GM12864 (cell line): Measurements from ENCODE around the gene LMX1A.

Experiments
- DNase-seq: peaks from one replicate; pipeline ENCODE4 v3.0.0-alpha.2; 2011; ENCODE audit warnings: low read depth
- H3K4me3 ChIP-seq: 2 replicates; pipeline ENCODE4 v1.5.1; 2011; ENCODE audit warnings: mild to moderate bottlenecking, low read depth, low read length, control low read depth
- TF ChIP-seq, protein P1 (sequence below): IDR thresholded peaks from 2 replicates; pipeline ENCODE4 v1.5.1; 2011; ENCODE audit warnings: low read depth, mild to moderate bottlenecking, moderate library complexity, low read length, control low read depth, inconsistent platforms; ENCODE audit errors: missing control alignments

LMX1A gene

DNA sequence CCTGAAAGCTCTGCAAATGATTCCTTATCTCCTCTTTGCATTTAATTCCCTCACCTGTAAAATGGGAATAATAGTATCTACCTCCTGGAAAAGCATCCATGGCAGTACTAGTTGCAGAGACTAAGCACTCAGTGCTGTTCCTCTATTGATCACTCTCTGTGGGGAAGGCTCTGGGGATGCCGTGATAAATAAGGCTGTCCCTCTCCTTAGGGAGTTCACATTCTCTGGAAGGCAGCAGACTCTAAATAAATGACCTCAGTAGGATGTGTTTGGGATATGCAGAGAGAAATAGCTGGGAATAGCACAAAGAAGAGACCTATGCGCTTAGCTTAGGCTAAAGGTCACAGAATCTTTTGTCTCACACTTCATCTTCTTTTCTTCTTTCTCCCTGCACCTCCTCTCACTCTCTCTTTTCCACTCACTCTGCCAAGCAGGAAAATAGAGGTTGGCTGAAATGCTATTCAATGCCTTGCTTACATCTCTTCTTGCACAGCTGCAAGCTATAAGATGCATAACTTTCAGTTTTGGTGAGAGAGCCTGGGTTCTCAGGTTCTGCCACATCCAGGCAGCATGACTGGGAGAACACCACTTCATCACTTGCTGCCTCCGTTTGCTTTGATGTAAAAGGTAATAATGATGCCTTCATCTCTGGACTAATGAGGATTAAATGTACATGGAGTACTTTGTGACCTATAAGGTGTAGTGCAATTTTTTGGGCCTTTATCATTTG, 101.5 kb downstream of the LMX1A start:
- TF ChIP-seq, protein P1, sequence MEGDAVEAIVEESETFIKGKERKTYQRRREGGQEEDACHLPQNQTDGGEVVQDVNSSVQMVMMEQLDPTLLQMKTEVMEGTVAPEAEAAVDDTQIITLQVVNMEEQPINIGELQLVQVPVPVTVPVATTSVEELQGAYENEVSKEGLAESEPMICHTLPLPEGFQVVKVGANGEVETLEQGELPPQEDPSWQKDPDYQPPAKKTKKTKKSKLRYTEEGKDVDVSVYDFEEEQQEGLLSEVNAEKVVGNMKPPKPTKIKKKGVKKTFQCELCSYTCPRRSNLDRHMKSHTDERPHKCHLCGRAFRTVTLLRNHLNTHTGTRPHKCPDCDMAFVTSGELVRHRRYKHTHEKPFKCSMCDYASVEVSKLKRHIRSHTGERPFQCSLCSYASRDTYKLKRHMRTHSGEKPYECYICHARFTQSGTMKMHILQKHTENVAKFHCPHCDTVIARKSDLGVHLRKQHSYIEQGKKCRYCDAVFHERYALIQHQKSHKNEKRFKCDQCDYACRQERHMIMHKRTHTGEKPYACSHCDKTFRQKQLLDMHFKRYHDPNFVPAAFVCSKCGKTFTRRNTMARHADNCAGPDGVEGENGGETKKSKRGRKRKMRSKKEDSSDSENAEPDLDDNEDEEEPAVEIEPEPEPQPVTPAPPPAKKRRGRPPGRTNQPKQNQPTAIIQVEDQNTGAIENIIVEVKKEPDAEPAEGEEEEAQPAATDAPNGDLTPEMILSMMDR, result no peak
- no peak overlapping the region for H3K4me3 ChIP-seq
- no peak for DNase-seq

DNA sequence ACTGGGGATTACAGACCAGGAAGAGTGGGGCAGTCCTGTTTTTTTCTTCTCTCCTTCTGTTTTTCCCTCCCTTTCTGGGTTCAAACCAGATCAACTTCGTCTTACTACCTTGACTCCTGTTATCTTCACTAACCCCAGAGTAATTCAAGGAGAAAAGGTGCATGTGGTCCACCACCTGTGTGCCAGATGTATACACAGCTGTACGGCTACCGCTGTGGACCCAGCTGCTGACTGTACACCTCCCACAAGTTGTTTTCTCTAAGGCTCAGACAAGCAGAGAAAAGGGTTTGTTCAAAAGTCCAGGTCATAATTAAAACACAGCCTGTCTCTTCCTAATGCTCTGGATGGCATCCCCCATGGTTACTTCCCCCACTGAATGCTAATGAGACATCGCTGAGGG, 102.1 kb downstream of the LMX1A start:
- no peak for DNase-seq
- TF ChIP-seq, protein P1, result no peak
- no peak overlapping the region for H3K4me3 ChIP-seq

DNA sequence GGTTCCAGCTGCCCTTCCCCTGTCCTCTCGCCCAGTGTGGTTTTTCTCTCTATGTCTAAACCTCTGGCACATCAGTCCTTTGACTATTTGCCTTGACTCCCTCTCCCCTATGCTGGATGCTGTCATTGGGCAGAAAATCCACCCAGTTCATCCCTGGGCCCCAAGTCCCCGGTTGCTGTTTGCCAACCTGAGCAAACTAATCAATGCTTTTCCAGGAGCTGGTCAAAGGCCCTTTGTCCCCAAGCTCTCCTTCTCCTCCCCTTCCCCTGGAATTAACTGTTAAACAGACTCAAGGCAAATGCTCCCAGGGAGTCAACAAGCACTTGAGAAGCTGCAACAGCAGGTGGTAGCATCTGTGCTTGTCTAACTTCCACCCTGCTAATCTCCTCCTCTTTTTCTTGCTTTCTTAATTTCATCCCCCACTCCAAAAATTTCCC, 102.7 kb downstream of the LMX1A start:
- TF ChIP-seq, protein P1, result no peak
- no peak overlapping the region for H3K4me3 ChIP-seq
- no peak for DNase-seq

DNA sequence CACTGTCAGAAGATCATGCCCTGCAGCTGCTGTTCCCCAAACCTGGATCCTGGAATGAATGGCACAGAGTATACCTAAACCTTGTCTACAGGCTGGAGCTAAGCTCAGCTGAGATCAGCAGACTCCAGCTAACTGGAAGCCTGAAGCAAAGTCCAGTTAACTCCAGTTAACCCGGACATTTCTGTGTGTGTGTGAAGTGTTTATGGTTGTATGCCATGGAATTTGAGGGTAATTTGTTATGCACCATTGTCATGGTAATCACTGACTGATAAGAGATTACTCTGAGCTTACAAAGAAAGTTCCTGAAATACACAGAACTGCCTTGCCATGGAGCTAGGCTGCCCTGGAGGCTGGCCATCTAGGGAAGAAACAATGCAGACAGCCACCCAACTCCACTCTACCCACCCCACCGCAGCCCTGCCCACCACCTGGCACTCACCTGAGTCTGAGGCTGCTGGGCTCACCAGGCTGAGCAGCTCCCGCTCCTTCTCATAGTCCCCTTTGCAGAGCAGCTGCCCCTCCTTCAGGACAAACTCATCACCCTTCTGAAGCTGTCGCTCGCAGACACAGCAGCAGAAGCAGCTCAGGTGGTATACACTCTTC, 107.4 kb downstream of the LMX1A start:
- no peak for DNase-seq
- H3K4me3 ChIP-seq, result no peak overlapping the region
- TF ChIP-seq, protein P1, result no peak

DNA sequence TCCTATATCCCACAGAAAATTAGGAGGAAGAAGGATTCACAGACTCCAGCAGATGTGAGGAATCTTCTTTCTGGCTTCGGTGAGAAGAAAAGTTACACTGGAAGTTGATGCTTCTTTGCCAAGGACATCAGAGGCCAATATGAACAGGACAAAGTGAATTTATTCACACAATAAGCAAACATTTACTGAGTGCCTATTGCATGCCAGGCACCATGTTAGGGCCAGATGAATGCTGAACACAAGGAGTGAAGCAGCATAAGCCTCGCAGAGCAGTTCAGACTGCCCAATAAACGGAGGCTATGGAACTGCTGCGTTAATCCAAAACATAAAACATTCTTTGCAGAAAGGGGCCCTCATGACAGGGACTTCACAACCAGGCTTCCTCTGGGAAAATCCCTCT, 114.6 kb downstream of the LMX1A start:
- no peak for DNase-seq
- TF ChIP-seq, protein P1, result no peak
- no peak overlapping the region for H3K4me3 ChIP-seq

DNA sequence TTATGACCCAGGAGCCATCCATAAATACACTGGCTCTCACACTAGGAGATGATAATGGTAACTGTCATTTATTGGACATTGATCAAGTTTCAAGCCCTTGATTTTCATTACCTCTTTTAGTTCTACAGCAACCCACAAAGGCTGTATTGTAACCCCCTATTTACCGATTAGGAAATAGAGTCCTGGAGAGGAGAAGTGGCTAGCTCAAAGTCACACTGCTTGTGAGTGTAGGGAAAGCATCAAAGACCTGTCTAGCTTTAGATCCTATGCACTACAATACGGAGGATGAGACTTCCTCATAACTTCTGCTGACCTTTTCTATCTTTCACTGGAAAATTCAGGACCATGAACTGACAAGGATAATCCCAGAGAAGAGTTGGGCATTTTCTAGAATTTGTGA, 115.2 kb downstream of the LMX1A start:
- DNase-seq, result no peak
- TF ChIP-seq, protein P1, result no peak
- no peak overlapping the region for H3K4me3 ChIP-seq

DNA sequence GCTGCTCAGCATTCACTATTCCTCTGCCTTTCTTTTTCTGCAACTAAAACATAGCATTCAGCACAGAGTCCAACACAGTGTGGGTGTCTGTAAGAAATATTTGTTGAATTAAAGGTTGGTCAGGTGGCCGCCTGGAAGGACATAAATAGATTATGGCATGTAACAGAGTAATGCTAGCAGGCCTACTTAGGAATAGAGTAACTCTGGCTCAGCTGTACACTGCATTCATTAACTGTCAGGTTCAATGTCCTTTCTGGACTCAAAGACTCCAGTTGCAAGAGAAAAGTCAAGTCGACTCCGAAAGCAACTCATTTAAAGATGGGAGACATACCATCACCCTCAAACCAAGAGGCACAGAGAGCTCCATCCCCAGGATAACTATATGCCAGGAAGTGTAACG, 116.0 kb downstream of the LMX1A start:
- H3K4me3 ChIP-seq, result no peak overlapping the region
- TF ChIP-seq, protein P1, result no peak
- DNase-seq, result no peak
